Vagina (tissue), 2 donors: ENCODE measurements around the gene EMILIN1. TPM values are rescaled to one million over a fixed set of nuclear protein-coding genes. Genes with fewer than 3 reads are reported as not detected.

Source experiments
- DNase-seq, 2 donors: peaks; one replicate each; pipeline ENCODE4 v3.0.0-alpha.2; 2017; ENCODE audit errors: extremely low spot score in 2 of 2
- H3K27ac ChIP-seq: fragments of 200-600 bp; sonication (generic); one replicate; pipeline ENCODE4 v1.5.1; 2019
- H3K27me3 ChIP-seq: fragments of 200-600 bp; sonication (generic); one replicate; pipeline ENCODE4 v1.5.1; 2019
- H3K36me3 ChIP-seq, 2 donors: fragments of 200-600 bp; sonication (generic); one replicate each; pipeline ENCODE4 v1.5.1; 2017 to 2019
- H3K4me1 ChIP-seq: fragments of 200-600 bp; sonication (generic); one replicate; pipeline ENCODE4 v1.5.1; 2019
- H3K4me3 ChIP-seq, 2 donors: fragments of 200-600 bp; sonication (generic); 1 replicate in 1 of 2; 2 replicates in 1 of 2; pipeline ENCODE4 v1.5.1; 2016 to 2019
- H3K9me3 ChIP-seq: fragments of 200-600 bp; sonication (generic); one replicate; pipeline ENCODE4 v1.5.1; 2019
- POLR2A ChIP-seq, 2 donors: fragments of 450-650 bp; IDR thresholded peaks; one replicate each; pipeline ENCODE4 v1.6.1; 2017; ENCODE audit warnings: antibody characterized with exemption in 2 of 2, mild to moderate bottlenecking in 2 of 2, moderate library complexity in 2 of 2
- POLR2AphosphoS5 ChIP-seq, 2 donors: sonication (generic); formaldehyde crosslinking; IDR thresholded peaks; one replicate each; pipeline ENCODE4 v1.9.0; 2017; ENCODE audit warnings: antibody characterized with exemption in 2 of 2, mild to moderate bottlenecking in 2 of 2, low read depth in 1 of 2; ENCODE audit not compliant: insufficient read depth in 1 of 2
- intact Hi-C: fragments of 100-400 bp; cut with DNase I; formaldehyde crosslinking; loops from one replicate; pipeline ENCODE4 v1.15.1; 2023
- total RNA-seq: library from RNA; depleted of rRNA; stranded (reverse); fragments of >200 nt; gene quantifications from one replicate; pipeline ENCODE4 v1.2.3, GENCODE V29; 2016
- TF ChIP-seq, protein P1 (sequence below), 3 experiments: fragments of 450-650 bp in 2 of 3; fragments of 200-600 bp in 1 of 3; sonication (generic) in 1 of 3; IDR thresholded peaks; one replicate each; pipeline ENCODE4 v1.5.1; 2017 to 2019; ENCODE audit warnings: antibody characterized with exemption in 3 of 3, mild to moderate bottlenecking in 2 of 3, moderate library complexity in 2 of 3

EMILIN1 gene
- total RNA-seq, 1 donor from 2014 or later = 100 TPM

DNA sequence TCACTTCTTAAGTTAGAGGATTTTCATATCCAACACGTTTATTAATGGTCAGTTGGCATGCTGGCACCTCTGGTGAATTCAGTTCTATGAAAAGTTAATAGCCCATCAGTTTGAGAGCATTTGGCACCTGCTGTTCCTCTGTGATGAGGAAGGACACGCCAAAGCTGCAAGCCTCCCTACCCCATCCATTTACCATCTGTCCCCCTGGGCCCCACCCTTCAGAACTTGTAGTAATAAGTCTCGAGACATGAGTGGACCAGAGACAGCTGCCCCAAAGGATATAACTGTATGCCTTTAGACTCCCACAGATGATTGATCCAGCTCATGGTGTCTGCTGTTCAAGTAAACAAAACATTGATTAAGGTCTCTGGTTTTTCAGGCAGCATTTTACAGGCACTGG is 13.3 kb upstream of the EMILIN1 start:
- no peak for DNase-seq
- intact Hi-C loops = no loop called here
- no peaks in the 10 kb centered on the region for H3K27me3 ChIP-seq
- H3K27ac ChIP-seq = no peak overlapping the region
- TF ChIP-seq, protein P1, sequence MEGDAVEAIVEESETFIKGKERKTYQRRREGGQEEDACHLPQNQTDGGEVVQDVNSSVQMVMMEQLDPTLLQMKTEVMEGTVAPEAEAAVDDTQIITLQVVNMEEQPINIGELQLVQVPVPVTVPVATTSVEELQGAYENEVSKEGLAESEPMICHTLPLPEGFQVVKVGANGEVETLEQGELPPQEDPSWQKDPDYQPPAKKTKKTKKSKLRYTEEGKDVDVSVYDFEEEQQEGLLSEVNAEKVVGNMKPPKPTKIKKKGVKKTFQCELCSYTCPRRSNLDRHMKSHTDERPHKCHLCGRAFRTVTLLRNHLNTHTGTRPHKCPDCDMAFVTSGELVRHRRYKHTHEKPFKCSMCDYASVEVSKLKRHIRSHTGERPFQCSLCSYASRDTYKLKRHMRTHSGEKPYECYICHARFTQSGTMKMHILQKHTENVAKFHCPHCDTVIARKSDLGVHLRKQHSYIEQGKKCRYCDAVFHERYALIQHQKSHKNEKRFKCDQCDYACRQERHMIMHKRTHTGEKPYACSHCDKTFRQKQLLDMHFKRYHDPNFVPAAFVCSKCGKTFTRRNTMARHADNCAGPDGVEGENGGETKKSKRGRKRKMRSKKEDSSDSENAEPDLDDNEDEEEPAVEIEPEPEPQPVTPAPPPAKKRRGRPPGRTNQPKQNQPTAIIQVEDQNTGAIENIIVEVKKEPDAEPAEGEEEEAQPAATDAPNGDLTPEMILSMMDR (IDR thresholded peaks at IDR 0.05) = no peak
- no peak for TF ChIP-seq POLR2AphosphoS5 (IDR thresholded peaks at IDR 0.05; ENCODE audit: insufficient read depth in 1 of 2, low read depth in 1 of 2)
- no peaks in the 10 kb centered on the region for H3K9me3 ChIP-seq
- H3K36me3 ChIP-seq = peaks cover 0 to 15% of the 10 kb centered on the region in 2 donors
- H3K4me1 ChIP-seq = peaks cover 17% of the 10 kb centered on the region
- H3K4me3 ChIP-seq = no peak overlapping the region

DNA sequence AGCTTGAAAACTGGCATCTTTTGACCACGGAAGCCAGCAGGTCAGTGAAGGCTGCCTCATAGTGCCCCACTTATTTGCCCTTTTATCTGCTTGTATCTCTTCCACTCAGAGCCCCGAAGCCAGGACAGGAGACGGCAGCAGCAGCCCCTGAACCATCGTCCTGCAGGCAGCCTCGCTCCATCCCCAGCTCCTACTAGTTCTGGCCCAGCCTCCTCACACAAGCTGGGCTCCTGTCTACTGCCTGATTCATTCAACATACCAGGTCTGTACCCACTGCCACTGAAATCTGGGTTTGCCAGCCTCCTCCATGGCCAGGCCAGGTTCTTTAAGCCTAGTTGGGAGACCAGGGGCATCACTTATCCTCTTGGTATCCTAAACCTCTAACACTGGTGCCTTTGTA is 11.0 kb upstream of the EMILIN1 start:
- Histone ChIP-seq H3K27ac (no peak overlapping the region), H3K9me3 (no peaks in the 10 kb centered on the region), H3K27me3 (no peaks in the 10 kb centered on the region), H3K4me1 (peaks cover 32% of the 10 kb centered on the region), H3K36me3 (peaks cover 0 to 17% of the 10 kb centered on the region in 2 donors), H3K4me3 (no peak overlapping the region)
- TF ChIP-seq POLR2AphosphoS5 (IDR thresholded peaks at IDR 0.05; ENCODE audit: insufficient read depth in 1 of 2, low read depth in 1 of 2) = no peak
- no peak for TF ChIP-seq POLR2A (IDR thresholded peaks at IDR 0.05)
- TF ChIP-seq, protein P1 (IDR thresholded peaks at IDR 0.05) = no peak
- intact Hi-C loops = no loop called here
- no peak for DNase-seq

DNA sequence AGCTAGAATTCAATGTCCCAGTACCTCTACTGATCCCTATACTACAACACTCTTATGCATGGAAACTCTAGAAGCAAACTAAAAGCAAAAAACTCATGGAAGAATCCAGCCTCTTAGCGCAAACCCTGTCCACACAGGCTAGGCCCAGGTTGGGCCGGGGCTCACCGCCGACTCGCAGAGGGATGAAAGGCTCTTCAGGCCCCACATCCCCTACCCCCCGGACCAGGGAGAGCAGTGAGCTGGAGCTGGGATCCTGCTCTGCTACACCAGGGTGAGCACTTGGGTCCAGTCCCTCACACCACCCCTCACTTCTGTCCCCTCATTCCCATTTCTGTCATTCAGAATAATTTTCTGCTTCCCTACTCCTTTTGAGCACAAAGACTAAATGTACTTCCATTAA is 9.0 kb upstream of the EMILIN1 start:
- Histone ChIP-seq H3K27me3 (no peaks in the 10 kb centered on the region), H3K4me3 (peak overlapping the region in 1 of 2 donors; percentile 97), H3K9me3 (no peaks in the 10 kb centered on the region), H3K4me1 (peaks cover 50% of the 10 kb centered on the region), H3K27ac (peak overlapping the region; percentile 94), H3K36me3 (peaks cover 0 to 17% of the 10 kb centered on the region in 2 donors)
- intact Hi-C loops = no loop called here
- DNase-seq = no peak
- TF ChIP-seq POLR2AphosphoS5 (IDR thresholded peaks at IDR 0.05; ENCODE audit: insufficient read depth in 1 of 2, low read depth in 1 of 2) (no peak), POLR2A (IDR thresholded peaks at IDR 0.05) (no peak)
- TF ChIP-seq, protein P1 (IDR thresholded peaks at IDR 0.05) = no peak

DNA sequence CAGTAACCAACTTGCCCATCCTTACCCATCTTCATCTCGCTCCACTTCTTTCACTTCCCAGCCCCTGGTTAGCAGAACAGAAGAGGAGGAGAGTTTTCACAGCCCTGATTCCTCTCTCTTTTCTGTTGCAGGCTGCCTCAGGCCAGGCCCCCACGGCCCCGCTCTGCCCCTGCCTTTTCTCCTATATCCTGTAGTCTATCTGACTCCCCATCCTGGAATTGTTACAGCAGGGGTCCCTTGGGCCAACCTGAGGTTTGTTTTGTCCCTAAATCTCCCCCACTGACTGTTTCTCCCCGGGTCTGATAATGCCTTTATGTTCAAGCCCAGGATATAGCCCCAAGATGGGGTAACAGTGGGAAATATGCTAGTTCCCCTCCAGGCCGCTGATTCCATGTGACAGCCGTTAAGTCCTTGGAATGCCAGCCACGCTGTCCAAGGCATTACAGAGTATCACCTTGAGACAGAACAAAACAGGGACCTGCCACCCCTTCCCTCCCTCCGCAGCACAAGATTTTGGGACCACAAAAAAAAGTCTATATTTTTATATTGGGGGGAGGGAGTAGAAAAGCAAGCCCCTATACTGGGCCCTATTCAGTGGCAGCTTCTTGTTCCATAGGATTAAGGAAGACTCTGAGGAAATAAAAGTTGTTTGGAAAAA is 8.3 kb upstream of the EMILIN1 start:
- Histone ChIP-seq H3K27me3 (no peaks in the 10 kb centered on the region), H3K4me3 (peak overlapping the region; percentile 89 to 97), H3K36me3 (peaks cover 0 to 17% of the 10 kb centered on the region in 2 donors), H3K9me3 (no peaks in the 10 kb centered on the region), H3K27ac (peak overlapping the region; percentile 94), H3K4me1 (peaks cover 57% of the 10 kb centered on the region)
- no peak for DNase-seq
- TF ChIP-seq, protein P1 (IDR thresholded peaks at IDR 0.05) = no peak
- TF ChIP-seq POLR2AphosphoS5 (IDR thresholded peaks at IDR 0.05; ENCODE audit: insufficient read depth in 1 of 2, low read depth in 1 of 2) (no peak), POLR2A (IDR thresholded peaks at IDR 0.05) (no peak)
- intact Hi-C loops = no loop called here

DNA sequence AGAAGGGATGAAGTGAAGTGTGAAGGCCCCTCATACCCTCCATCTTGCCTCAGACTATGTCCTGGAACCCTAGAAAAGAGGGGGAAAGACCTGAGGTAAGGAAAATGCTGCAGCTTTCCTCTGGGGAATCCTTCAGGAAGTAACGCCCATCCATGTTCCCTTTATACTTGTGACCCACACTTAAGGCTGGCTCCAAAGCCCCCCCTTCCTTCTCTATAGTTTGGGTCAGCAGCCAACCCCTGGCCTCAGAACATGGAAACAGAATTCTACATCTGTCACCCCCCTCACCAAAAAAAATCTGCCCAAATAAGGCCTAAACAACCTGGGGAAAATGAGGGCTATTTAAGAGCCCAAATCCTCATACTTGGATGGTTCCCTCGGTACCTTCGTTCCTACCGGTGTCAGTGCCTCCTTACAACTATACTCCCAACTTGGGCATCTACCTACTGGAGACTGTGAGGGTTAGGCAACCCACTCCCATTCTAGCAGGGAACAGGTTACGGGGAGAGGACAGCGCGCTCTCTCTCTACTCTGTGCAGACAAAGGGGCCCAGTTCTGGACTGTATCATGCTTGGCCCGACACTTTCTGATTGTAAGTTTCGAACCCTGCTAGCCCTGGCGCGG is 7.7 kb upstream of the EMILIN1 start:
- peak overlapping the region; percentile 89 to 97 for H3K4me3 ChIP-seq
- H3K27me3 ChIP-seq = no peaks in the 10 kb centered on the region
- peaks cover 63% of the 10 kb centered on the region for H3K4me1 ChIP-seq
- no peak for TF ChIP-seq POLR2AphosphoS5 (IDR thresholded peaks at IDR 0.05; ENCODE audit: insufficient read depth in 1 of 2, low read depth in 1 of 2)
- no peak for TF ChIP-seq POLR2A (IDR thresholded peaks at IDR 0.05)
- TF ChIP-seq, protein P1 (IDR thresholded peaks at IDR 0.05) = no peak
- peaks cover 0 to 17% of the 10 kb centered on the region in 2 donors for H3K36me3 ChIP-seq
- H3K9me3 ChIP-seq = no peaks in the 10 kb centered on the region
- H3K27ac ChIP-seq = peak overlapping the region; percentile 94
- intact Hi-C loops = no loop called here
- peak in 1 of 2 donors; percentile 82 for DNase-seq
